ENCODE measurements around the gene PELI2. TPM values are rescaled to one million over a fixed set of nuclear protein-coding genes. Genes with fewer than 3 reads are reported as not detected.

The PELI2 gene
- total RNA-seq, 3 donors from 2014 or later = 14.3 to 33.4 (median 30.8) TPM

GRCh38 chr14:56338674-56339073 lies 220.5 kb downstream of the PELI2 start:
- H3K9me3 ChIP-seq = no peaks in the 10 kb centered on the region
- H3K36me3 ChIP-seq (ENCODE audit: low read depth) = no peaks in the 10 kb centered on the region
- intact Hi-C loops (cut with DNase I, micrococcal nuclease) = loop anchor here (10.0 kb wide), 2 partner anchors 214 to 634 kb away; no protein-coding TSS in a partner anchor
- DNase-seq = no peak
- ATAC-seq = no peak
- H3K4me1 ChIP-seq (ENCODE audit: low read depth) = no peaks in the 10 kb centered on the region
- H3K4me3 ChIP-seq = no peak overlapping the region
- TF ChIP-seq, protein P1, sequence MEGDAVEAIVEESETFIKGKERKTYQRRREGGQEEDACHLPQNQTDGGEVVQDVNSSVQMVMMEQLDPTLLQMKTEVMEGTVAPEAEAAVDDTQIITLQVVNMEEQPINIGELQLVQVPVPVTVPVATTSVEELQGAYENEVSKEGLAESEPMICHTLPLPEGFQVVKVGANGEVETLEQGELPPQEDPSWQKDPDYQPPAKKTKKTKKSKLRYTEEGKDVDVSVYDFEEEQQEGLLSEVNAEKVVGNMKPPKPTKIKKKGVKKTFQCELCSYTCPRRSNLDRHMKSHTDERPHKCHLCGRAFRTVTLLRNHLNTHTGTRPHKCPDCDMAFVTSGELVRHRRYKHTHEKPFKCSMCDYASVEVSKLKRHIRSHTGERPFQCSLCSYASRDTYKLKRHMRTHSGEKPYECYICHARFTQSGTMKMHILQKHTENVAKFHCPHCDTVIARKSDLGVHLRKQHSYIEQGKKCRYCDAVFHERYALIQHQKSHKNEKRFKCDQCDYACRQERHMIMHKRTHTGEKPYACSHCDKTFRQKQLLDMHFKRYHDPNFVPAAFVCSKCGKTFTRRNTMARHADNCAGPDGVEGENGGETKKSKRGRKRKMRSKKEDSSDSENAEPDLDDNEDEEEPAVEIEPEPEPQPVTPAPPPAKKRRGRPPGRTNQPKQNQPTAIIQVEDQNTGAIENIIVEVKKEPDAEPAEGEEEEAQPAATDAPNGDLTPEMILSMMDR (IDR thresholded peaks at IDR 0.05) = no peak

DNA sequence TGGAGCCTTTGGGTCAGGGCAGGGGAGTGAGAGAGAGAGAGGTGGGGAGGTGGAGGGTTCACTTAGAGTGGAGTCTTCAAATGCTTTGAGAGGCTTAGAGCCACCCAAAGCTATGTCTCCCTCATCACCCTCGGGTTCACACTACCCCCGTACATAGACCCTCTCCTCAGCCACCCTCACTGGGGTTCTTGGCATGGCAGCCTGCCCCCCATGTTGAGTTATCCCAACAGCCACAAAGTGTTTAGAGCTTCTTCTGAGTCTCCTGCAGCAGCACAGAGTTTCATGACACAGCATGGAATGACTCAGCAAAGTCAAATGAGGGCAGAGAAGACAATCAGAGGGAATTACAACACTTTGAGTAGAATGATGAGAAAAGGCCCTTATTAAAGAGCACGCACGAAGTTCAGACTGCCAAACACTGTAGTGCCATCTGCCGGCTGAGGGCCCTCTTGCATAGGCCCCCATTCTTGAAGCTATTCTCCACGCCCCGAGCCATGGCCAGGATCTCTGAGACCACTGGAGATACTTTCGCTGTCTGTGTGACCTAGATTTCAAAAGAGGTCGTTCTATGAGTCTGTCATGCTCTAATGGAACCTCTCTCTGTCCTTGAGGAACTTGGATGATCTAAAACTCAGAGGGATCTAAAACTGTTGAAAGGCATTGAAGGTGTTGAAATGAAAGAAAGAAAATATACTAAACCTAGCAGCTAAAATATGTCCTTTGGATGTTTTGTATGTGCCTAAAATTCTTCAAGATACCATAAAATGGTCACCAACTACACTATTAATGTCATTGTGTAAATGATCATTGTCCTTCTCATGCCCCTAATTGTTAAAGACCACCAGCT lies 221.9 kb downstream of the PELI2 start:
- Histone ChIP-seq H3K4me3 (no peak overlapping the region), H3K9me3 (no peaks in the 10 kb centered on the region), H3K36me3 (ENCODE audit: low read depth) (no peaks in the 10 kb centered on the region), H3K4me1 (ENCODE audit: low read depth) (no peaks in the 10 kb centered on the region)
- TF ChIP-seq, protein P1 (IDR thresholded peaks at IDR 0.05) = peak; percentile 52
- intact Hi-C loops (cut with DNase I, micrococcal nuclease) = loop anchor here (10.0 kb wide), 2 partner anchors 215 to 635 kb away; no protein-coding TSS in a partner anchor
- peak; percentile 91 for ATAC-seq
- peak; percentile 59 to 86 (median 73) for DNase-seq

DNA sequence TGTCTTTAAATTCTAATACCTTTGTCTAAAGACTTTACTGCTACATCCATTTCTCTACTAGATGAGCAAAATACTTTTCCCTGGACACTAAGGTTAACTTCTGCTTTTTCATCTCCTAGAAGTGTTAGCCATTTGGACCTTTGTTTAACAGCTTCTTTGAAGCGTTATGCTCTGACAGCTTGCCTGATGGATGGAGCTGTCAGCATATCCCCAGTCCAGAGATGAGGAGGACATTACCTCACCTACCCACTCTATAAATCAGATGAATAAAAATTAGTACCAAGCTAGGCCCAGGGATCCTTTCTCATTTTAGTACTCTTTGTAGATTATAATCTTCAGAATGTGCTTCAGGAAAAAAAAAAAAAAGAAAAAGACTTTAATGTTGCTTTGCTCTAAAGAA lies 222.7 kb downstream of the PELI2 start:
- Histone ChIP-seq H3K36me3 (ENCODE audit: low read depth) (no peaks in the 10 kb centered on the region), H3K9me3 (no peaks in the 10 kb centered on the region), H3K4me1 (ENCODE audit: low read depth) (no peaks in the 10 kb centered on the region), H3K4me3 (no peak overlapping the region)
- DNase-seq (no peak), ATAC-seq (no peak)
- TF ChIP-seq, protein P1 (IDR thresholded peaks at IDR 0.05) = no peak
- intact Hi-C loops (cut with DNase I, micrococcal nuclease) = no loop called here

GRCh38 chr14:56341766-56342493 lies 223.7 kb downstream of the PELI2 start:
- intact Hi-C loops (cut with DNase I, micrococcal nuclease) = no loop called here
- Histone ChIP-seq H3K4me1 (ENCODE audit: low read depth) (no peaks in the 10 kb centered on the region), H3K4me3 (no peak overlapping the region), H3K9me3 (no peaks in the 10 kb centered on the region), H3K36me3 (ENCODE audit: low read depth) (no peaks in the 10 kb centered on the region)
- no peak for ATAC-seq
- TF ChIP-seq, protein P1 (IDR thresholded peaks at IDR 0.05) = no peak
- DNase-seq = no peak

GRCh38 chr14:56342494-56342942 lies 224.3 kb downstream of the PELI2 start:
- TF ChIP-seq, protein P1 (IDR thresholded peaks at IDR 0.05) = no peak
- ATAC-seq (no peak), DNase-seq (no peak)
- no peaks in the 10 kb centered on the region for H3K9me3 ChIP-seq
- H3K4me1 ChIP-seq (ENCODE audit: low read depth) = no peaks in the 10 kb centered on the region
- H3K4me3 ChIP-seq = no peak overlapping the region
- intact Hi-C loops (cut with DNase I, micrococcal nuclease) = no loop called here
- no peaks in the 10 kb centered on the region for H3K36me3 ChIP-seq (ENCODE audit: low read depth)

All from mucosa of descending colon (tissue), 3 donors.